HG03135 (cell line): ENCODE measurements around the gene CFAP92.

ENCODE experiments used
- ATAC-seq: cut with Tn5 transposase; IDR thresholded peaks from one replicate; pipeline ENCODE4 v1.9.1; 2021; ENCODE audit warnings: mild to moderate bottlenecking, moderate library complexity; ENCODE audit not compliant: unreplicated experiment

The CFAP92 gene

GRCh38 chr3:129025691-129026435 is 32.0 kb upstream of the CFAP92 start:
- no peak for ATAC-seq

DNA sequence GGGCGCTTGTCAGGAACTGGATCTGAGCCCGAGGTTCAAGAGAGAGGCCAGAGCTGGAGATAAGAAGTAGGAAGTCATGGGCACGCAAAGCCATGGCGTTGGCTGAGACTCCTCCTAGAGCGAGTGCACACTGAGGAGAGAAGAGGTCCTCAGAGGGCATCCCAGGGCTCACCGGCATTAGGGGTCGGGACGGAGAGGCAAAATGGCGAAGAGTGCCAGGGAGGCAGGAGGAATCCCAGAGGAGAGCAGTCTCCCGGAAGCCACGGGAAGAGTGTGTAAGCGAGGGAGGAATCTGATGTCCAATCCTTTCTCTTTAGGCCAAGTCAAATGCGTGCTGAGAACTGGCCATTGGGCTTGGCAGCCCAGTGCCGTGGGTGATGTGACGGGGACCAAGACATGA is 31.2 kb upstream of the CFAP92 start:
- no peak for ATAC-seq

DNA sequence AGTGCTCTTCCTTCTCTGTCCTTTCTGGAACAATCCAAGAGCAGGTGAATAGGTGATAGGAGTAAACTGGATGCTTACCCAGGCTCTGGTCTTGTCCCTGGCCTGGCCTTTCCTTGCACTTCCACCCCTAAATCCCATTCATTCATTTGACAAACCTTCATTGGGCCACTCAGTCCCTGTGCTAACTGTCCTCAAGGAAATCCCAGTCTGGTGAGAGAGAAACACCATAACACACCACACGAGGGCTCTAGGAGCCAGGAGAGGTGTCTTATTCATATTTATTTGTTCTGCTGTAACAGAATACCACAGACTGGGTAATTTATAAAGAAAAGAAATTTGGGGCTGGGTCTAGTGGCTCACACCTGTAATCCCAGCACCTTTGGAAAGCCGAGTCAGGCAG is 30.0 kb upstream of the CFAP92 start:
- no peak for ATAC-seq

GRCh38 chr3:129023008-129023358 is 29.1 kb upstream of the CFAP92 start:
- no peak for ATAC-seq

- no peak for ATAC-seq
These were observed 28.5 kb upstream of the CFAP92 start for GRCh38 chr3:129022114-129023007.

- ATAC-seq, result no peak
These were observed 27.3 kb upstream of the CFAP92 start for GRCh38 chr3:129021140-129021551.

GRCh38 chr3:129020691-129021090 is 26.8 kb upstream of the CFAP92 start:
- ATAC-seq, result no peak

- ATAC-seq, result no peak
These were observed 25.4 kb upstream of the CFAP92 start for GRCh38 chr3:129019266-129019665.

GRCh38 chr3:129018751-129019150 is 24.9 kb upstream of the CFAP92 start:
- ATAC-seq, result no peak

DNA sequence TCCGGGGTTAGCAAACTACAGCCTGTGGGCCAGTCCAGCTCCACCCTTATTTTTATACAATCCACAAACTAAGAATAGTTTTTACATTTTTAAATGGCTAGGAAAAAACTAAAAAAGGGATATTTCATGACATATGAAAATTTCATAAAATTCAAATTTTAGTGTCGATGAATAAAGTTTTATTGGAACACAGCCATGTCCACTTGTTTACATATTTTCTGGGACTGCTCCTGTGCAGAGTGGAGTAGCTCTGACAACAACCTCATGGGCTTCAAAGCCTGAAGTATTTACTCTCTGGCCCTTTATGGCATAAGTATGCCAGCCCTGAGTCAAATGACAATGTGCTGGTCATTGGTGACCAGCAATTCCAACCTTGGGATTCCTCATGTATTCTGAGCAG is 24.4 kb upstream of the CFAP92 start:
- ATAC-seq, result no peak

- ATAC-seq, result no peak
These were observed 23.6 kb upstream of the CFAP92 start for GRCh38 chr3:129017484-129017899.

- ATAC-seq, result peak; percentile 66
These were observed 23.0 kb upstream of the CFAP92 start for GRCh38 chr3:129016720-129017483.

- no peak for ATAC-seq
These were observed 22.5 kb upstream of the CFAP92 start for GRCh38 chr3:129016356-129016719.

- ATAC-seq, result no peak
These were observed 21.7 kb upstream of the CFAP92 start for GRCh38 chr3:129015388-129016105.

GRCh38 chr3:129014793-129015345 is 21.0 kb upstream of the CFAP92 start:
- no peak for ATAC-seq

DNA sequence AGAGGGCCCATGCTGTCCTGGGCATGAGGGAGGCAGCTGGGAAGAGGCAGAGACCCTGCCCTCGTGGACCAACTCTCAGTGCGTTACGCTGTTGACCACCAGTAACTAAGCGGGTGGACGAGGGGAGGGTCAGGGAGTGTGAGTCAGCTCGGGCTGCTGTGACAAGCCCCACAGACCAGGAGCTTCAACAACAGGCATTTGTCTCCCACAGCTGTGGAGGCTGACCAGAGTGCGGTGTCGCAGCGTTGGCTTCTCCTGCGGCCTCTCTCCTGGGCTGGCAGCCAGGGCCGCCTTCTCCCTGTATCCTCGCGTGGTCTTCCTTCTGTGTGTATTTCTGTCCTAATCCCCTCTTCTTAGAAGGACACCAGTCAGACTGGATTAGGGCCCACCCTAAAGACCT is 20.3 kb upstream of the CFAP92 start:
- ATAC-seq, result no peak

GRCh38 chr3:129013491-129013891 is 19.6 kb upstream of the CFAP92 start:
- no peak for ATAC-seq

DNA sequence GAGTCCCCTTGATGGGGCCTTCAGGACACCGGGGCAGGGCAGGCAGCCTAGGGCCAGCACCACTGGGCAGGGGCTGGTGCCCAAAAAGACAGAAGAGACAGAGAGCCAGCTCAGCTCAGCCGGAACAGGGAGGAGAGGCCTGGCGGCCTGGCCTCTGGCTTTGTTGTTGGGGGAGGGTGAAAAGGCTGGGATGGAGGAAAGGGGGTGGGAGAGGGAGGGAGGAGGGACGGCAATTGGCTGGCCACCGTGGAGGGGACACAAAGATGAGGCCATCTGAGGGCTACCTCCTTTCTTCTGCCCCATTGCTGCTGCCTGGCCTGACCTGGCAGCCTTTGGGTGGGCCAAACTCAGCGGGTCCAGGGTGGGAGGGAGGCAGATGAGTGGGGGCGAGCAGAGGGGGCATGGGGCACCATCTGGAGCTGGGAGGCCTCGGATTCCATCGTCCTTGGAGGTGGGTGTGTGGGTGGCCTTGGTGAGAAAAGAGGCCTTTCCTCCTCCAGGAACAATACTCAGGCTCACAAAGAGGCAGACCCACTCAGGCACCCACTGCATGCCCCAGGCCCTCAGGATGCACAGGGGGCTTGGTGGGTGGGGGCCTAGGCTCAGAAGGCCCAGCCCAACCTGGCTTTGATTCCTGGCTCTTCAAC is 16.6 kb upstream of the CFAP92 start:
- no peak for ATAC-seq

DNA sequence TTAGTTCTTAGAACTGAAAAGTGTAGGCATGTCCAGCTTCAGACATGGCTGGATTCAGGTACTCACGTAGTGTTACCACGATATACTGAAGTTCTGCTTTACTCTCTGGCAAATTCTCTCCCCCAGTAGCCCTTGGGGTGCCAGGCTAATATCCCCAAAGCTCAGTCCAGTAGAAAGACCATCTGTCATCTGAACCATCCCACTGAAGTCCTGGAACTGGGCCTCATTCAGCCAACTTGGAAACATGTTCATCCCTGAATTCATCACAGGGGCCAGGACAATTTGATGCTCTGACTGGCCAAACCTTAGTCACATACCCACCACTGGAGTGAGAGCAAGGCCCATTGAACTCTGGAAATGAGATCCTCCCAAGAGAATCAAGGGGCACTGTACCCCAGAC is 15.4 kb upstream of the CFAP92 start:
- ATAC-seq, result no peak

- ATAC-seq, result no peak
These were observed 13.9 kb upstream of the CFAP92 start for GRCh38 chr3:129007792-129008191.
